ENCODE results near the gene PTPRM. TPM values are rescaled to one million over a fixed set of nuclear protein-coding genes. Genes with fewer than 3 reads are reported as not detected.

Gene PTPRM
- polyA plus RNA-seq, 1 donor = 85.4 TPM

GRCh38 chr18:8167673-8168072 lies 600.6 kb downstream of the PTPRM start:
- DNase-seq (ENCODE audit: low read depth) = no peak

- DNase-seq (ENCODE audit: low read depth) = no peak
These were observed 602.6 kb downstream of the PTPRM start for GRCh38 chr18:8169722-8170121.

GRCh38 chr18:8174771-8175170 lies 607.7 kb downstream of the PTPRM start:
- DNase-seq (ENCODE audit: low read depth) = no peak

GRCh38 chr18:8175501-8176061 lies 608.5 kb downstream of the PTPRM start:
- DNase-seq (ENCODE audit: low read depth) = no peak

GRCh38 chr18:8176109-8176508 lies 609.0 kb downstream of the PTPRM start:
- DNase-seq (ENCODE audit: low read depth) = no peak

GRCh38 chr18:8176554-8176953 lies 609.4 kb downstream of the PTPRM start:
- no peak for DNase-seq (ENCODE audit: low read depth)

GRCh38 chr18:8177330-8178016 lies 610.4 kb downstream of the PTPRM start:
- DNase-seq (ENCODE audit: low read depth) = no peak

- DNase-seq (ENCODE audit: low read depth) = no peak
These were observed 619.3 kb downstream of the PTPRM start for GRCh38 chr18:8186413-8186812.

- DNase-seq (ENCODE audit: low read depth) = no peak
These were observed 621.1 kb downstream of the PTPRM start for GRCh38 chr18:8188184-8188583.

- no peak for DNase-seq (ENCODE audit: low read depth)
These were observed 623.9 kb downstream of the PTPRM start for GRCh38 chr18:8190980-8191379.

GRCh38 chr18:8194431-8194830 lies 627.3 kb downstream of the PTPRM start:
- DNase-seq (ENCODE audit: low read depth) = no peak

- no peak for DNase-seq (ENCODE audit: low read depth)
These were observed 629.1 kb downstream of the PTPRM start for GRCh38 chr18:8196238-8196637.

- no peak for DNase-seq (ENCODE audit: low read depth)
These were observed 630.4 kb downstream of the PTPRM start for GRCh38 chr18:8197499-8197898.

GRCh38 chr18:8207996-8208395 lies 640.9 kb downstream of the PTPRM start:
- DNase-seq (ENCODE audit: low read depth) = no peak

- DNase-seq (ENCODE audit: low read depth) = no peak
These were observed 641.6 kb downstream of the PTPRM start for GRCh38 chr18:8208716-8209115.

GRCh38 chr18:8212896-8213780 lies 646.0 kb downstream of the PTPRM start:
- no peak for DNase-seq (ENCODE audit: low read depth)

GRCh38 chr18:8215741-8216140 lies 648.6 kb downstream of the PTPRM start:
- no peak for DNase-seq (ENCODE audit: low read depth)

- no peak for DNase-seq (ENCODE audit: low read depth)
These were observed 650.0 kb downstream of the PTPRM start for GRCh38 chr18:8217051-8217564.

- DNase-seq (ENCODE audit: low read depth) = no peak
These were observed 651.1 kb downstream of the PTPRM start for GRCh38 chr18:8218197-8218596.

- DNase-seq (ENCODE audit: low read depth) = no peak
These were observed 654.3 kb downstream of the PTPRM start for GRCh38 chr18:8221452-8221851.

- no peak for DNase-seq (ENCODE audit: low read depth)
These were observed 657.5 kb downstream of the PTPRM start for GRCh38 chr18:8224576-8224975.

- no peak for DNase-seq (ENCODE audit: low read depth)
These were observed 661.9 kb downstream of the PTPRM start for GRCh38 chr18:8229040-8229439.

GRCh38 chr18:8229787-8230186 lies 662.7 kb downstream of the PTPRM start:
- no peak for DNase-seq (ENCODE audit: low read depth)

All from forelimb muscle (tissue), 1 donor.